Measurements from ENCODE around the gene TPCN2. TPM values are rescaled to one million over a fixed set of nuclear protein-coding genes. Genes with fewer than 3 reads are reported as not detected.

TPCN2 gene
- total and polyA plus RNA-seq, 2 of the 8 experiments (the other 6 are each of a cell fraction or from before 2014, with no cell fraction given), result 9.7 to 18.6 TPM

DNA sequence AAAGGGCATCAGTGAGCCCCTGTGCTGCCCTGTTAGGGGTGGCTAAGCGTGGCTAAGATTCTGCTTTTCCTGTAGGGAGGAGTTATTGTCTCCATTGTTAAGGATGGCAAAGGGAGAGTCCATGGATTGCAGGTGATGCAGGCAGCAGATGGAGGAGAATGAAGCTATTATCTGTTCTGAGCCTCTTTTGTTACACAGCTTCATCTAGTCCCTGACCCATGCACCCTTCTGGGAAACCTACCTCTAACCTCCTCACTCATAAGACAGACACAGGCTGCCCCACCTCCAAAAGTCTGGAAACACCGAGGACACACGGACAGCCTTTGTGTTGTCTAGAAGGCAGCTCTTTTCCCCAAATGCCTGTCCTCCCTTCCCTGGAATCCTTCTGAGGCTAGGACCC lies 120.7 kb downstream of the TPCN2 start (continued):
- TF ChIP-seq, protein P1, sequence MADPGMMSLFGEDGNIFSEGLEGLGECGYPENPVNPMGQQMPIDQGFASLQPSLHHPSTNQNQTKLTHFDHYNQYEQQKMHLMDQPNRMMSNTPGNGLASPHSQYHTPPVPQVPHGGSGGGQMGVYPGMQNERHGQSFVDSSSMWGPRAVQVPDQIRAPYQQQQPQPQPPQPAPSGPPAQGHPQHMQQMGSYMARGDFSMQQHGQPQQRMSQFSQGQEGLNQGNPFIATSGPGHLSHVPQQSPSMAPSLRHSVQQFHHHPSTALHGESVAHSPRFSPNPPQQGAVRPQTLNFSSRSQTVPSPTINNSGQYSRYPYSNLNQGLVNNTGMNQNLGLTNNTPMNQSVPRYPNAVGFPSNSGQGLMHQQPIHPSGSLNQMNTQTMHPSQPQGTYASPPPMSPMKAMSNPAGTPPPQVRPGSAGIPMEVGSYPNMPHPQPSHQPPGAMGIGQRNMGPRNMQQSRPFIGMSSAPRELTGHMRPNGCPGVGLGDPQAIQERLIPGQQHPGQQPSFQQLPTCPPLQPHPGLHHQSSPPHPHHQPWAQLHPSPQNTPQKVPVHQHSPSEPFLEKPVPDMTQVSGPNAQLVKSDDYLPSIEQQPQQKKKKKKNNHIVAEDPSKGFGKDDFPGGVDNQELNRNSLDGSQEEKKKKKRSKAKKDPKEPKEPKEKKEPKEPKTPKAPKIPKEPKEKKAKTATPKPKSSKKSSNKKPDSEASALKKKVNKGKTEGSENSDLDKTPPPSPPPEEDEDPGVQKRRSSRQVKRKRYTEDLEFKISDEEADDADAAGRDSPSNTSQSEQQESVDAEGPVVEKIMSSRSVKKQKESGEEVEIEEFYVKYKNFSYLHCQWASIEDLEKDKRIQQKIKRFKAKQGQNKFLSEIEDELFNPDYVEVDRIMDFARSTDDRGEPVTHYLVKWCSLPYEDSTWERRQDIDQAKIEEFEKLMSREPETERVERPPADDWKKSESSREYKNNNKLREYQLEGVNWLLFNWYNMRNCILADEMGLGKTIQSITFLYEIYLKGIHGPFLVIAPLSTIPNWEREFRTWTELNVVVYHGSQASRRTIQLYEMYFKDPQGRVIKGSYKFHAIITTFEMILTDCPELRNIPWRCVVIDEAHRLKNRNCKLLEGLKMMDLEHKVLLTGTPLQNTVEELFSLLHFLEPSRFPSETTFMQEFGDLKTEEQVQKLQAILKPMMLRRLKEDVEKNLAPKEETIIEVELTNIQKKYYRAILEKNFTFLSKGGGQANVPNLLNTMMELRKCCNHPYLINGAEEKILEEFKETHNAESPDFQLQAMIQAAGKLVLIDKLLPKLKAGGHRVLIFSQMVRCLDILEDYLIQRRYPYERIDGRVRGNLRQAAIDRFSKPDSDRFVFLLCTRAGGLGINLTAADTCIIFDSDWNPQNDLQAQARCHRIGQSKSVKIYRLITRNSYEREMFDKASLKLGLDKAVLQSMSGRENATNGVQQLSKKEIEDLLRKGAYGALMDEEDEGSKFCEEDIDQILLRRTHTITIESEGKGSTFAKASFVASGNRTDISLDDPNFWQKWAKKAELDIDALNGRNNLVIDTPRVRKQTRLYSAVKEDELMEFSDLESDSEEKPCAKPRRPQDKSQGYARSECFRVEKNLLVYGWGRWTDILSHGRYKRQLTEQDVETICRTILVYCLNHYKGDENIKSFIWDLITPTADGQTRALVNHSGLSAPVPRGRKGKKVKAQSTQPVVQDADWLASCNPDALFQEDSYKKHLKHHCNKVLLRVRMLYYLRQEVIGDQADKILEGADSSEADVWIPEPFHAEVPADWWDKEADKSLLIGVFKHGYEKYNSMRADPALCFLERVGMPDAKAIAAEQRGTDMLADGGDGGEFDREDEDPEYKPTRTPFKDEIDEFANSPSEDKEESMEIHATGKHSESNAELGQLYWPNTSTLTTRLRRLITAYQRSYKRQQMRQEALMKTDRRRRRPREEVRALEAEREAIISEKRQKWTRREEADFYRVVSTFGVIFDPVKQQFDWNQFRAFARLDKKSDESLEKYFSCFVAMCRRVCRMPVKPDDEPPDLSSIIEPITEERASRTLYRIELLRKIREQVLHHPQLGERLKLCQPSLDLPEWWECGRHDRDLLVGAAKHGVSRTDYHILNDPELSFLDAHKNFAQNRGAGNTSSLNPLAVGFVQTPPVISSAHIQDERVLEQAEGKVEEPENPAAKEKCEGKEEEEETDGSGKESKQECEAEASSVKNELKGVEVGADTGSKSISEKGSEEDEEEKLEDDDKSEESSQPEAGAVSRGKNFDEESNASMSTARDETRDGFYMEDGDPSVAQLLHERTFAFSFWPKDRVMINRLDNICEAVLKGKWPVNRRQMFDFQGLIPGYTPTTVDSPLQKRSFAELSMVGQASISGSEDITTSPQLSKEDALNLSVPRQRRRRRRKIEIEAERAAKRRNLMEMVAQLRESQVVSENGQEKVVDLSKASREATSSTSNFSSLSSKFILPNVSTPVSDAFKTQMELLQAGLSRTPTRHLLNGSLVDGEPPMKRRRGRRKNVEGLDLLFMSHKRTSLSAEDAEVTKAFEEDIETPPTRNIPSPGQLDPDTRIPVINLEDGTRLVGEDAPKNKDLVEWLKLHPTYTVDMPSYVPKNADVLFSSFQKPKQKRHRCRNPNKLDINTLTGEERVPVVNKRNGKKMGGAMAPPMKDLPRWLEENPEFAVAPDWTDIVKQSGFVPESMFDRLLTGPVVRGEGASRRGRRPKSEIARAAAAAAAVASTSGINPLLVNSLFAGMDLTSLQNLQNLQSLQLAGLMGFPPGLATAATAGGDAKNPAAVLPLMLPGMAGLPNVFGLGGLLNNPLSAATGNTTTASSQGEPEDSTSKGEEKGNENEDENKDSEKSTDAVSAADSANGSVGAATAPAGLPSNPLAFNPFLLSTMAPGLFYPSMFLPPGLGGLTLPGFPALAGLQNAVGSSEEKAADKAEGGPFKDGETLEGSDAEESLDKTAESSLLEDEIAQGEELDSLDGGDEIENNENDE (IDR thresholded peaks at IDR 0.05; ENCODE audit: insufficient replicate concordance, low read length), result no peak
- TF ChIP-seq EP300 (IDR thresholded peaks at IDR 0.05; ENCODE audit: borderline replicate concordance in 1 of 2, low read depth in 2 of 2, low read length in 2 of 2), result no peak
- TF ChIP-seq TBP (IDR thresholded peaks at IDR 0.05; ENCODE audit: low read depth, low read length), result no peak
- no peak for TF ChIP-seq POLR2A (IDR thresholded peaks at IDR 0.05; ENCODE audit: control extremely low read depth in 1 of 2, low read depth in 2 of 2, low read length in 2 of 2)
- TF ChIP-seq BACH1 (IDR thresholded peaks at IDR 0.05; ENCODE audit: low read length), result no peak
- TF ChIP-seq EZH2 (IDR thresholded peaks at IDR 0.05; ENCODE audit: low read depth, low read length, severe bottlenecking), result no peak
- no peak for TF ChIP-seq HDAC6 (IDR thresholded peaks at IDR 0.05; ENCODE audit: low read depth, low read length)
- TF ChIP-seq SP4 (IDR thresholded peaks at IDR 0.05; ENCODE audit: low read length), result no peak
